GDM1 (cell line): Measurements from ENCODE around the gene OSBPL10.
"Not testable (repeated sequence)": the region's sequence is repeated elsewhere in the genome, so short reads cannot be mapped to it uniquely, and the experiment has no call there.

Experiments
- DNase-seq: peaks from one replicate; lab custom pipeline; 2025; lab: John Stamatoyannopoulos, UW

Gene OSBPL10

DNA sequence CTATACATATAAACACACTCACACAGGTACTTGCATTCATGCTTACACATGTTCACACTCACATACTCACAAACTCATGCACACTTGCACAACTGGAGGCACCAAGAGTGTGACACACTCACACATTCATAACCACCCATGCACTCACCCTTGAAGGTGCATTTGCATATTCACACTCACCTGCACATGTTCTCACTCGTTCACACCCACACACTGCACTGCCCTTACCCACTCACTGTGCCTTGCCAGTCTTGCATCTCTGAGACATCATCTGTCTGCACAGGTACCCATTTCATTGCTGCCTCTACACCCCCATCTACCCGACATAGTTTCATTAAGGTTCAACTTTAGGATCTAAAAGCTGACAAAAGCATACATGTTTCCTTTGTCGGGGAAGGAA, 95.8 kb downstream of the OSBPL10 start:
- DNase-seq, result no peak

DNA sequence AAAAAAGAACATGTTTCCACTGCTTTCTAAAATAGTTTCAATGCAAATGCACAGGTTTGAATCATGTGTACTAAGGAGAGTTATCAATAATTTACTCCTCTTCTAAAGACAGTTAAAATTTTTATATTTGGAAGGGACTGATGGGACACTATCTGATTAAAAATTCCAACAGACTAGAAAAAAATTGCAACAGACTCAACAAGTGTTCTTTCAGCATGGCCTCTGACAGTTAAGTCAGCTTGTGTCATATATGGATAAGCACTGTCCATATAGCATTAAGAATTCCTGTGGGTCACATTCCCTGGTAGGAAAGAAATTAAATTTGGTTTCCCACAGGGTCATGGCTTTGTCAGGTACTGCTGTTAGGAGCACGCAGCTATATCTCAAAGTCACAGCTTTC, 96.8 kb downstream of the OSBPL10 start:
- no peak for DNase-seq

DNA sequence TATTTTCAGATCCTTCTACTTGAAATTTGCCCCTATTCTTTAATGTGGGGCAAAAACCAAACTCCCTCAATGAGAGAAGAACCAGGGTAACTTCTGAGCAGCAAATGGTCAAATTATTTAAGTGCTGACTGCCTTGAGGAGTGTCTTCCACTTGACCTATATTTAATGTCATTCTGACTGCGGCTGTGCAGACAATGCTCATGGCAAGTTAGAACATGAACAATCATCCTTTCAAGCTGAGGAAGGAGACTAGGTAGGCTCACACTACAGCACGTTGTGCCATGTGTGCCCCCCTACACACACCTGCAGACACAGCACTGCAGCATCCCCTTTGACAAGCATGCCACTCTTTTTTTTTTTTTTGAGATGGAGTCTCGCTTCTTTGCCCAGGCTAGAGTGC, 98.2 kb downstream of the OSBPL10 start:
- DNase-seq, result no peak

DNA sequence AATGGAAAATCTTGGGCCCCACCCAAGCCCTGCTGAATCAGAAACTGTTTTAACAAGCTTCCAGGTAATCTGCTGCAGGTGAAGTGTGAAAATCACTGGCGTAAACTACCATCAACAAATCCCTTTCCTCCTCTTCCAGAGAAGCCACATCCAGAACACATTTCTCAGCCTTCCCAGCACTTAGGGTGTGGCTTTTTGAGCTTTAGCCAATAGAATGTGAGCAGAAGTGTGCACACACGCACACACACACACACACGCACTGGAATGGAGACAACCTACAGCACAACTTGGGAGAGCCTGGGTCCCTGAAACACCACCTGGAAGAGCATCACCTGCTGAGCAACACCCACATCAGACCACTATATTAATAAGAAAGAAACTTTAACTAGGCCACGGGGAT, 98.6 kb downstream of the OSBPL10 start:
- no peak for DNase-seq

DNA sequence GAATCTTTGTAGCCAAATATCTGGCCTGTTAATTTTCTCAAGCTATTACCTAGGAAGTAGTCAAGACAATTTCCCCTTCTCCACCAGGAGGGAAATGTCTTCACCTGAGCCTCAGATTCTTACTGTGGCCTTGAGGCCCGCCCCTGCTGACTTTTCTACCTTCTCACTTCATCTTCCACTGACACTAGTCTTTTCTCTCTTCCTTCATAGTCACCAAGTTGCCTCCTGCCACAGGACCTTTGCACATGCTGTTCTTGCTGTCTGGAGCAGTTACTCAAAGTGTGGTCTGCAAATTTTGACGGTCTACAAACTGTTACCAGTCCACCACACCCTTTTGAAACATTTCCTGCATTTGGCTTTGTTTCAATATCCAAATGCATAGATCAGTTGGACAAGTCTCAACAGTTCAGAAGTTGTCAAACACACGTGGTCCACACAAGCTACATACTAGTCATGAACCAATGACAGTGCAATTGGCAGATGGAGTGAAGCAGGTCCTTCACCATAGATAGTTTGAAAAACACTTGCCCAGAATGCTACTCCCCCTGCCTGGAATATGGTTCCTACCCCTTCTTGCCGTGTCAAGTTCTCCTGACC, 100.5 kb downstream of the OSBPL10 start:
- DNase-seq, result no peak

DNA sequence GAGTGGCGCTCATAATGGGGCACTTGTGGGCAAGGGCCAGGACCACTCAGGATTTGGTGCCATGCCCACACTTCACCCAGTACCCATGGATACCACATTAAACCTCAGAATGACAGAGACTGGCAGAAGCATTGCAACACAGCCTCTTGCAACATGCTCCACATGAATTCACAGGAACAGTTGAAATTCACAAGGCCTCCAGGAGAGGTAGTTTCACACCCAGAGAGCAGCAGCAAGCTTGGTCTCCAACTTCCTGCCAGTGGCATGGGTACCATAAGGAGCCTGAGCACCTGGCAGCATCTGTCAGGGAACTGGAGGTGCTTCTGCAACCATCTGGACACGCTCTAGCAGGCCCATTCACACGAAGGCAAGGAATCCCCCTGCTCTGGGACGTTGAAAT, 101.0 kb downstream of the OSBPL10 start:
- no peak for DNase-seq

DNA sequence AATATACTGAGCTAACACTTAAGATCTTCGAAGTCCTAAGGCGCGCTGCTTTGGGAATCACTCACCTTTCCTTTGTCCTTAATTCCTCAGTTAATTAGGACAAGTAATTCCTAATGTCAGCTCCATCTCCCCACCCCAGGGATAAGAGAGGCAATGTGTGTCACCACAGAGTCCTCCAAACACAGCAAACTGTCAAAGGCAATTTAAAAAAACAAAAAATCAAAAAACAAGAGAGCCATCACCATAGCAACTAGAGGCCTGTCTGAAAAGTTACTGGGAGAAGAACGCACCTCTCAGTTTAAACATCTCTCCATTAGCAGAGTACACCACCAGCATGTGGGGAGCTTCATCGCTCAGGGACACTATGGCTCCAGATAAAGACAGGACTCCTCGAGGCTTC, 101.7 kb downstream of the OSBPL10 start:
- DNase-seq, result no peak

DNA sequence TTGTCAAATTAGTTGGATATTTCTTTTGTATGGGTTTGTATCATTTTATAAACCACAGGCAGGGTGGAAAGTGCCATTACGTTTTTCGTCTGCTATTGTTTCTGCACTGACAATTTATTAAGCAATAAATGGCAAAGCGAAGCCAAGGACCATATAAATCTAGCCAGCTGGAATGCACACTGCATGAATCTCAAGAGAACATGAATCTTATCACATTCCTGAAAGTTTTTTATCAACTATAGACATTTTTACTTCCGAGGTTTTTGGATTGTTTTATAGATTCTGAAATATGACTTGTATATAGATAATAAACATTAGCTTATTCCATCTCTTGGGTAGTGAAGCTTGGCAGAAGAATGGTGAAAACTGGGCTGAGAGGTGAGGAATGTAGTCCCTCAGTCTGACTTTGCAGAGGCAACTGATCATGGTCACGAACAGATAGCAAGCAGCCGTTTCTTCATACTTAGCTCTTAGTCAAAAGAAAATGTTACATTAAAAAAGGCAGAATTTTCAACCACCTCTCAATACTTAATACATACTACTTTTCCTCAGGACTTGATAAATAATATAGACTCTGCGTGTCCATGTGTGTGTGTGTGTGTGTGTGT, 102.7 kb downstream of the OSBPL10 start:
- DNase-seq, result no peak

DNA sequence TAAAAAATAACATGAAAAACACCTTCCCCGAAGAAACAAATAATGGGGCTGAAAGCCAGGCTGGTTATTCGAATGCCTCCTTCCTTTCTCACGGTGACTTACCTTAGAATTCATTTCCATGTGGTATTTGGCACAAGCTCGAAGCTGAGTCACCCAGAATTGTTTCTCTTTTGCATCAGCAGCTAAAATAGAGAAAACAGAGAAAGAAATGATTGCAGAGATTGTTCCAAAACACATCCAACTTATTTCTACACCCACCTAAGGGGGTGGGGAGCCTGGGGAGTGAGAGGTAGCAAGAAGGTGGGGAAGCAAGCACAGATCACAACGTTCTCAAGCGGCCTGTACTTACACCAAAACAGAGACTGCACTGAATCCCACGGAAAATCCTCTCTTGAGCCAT, 104.7 kb downstream of the OSBPL10 start:
- DNase-seq, result no peak

DNA sequence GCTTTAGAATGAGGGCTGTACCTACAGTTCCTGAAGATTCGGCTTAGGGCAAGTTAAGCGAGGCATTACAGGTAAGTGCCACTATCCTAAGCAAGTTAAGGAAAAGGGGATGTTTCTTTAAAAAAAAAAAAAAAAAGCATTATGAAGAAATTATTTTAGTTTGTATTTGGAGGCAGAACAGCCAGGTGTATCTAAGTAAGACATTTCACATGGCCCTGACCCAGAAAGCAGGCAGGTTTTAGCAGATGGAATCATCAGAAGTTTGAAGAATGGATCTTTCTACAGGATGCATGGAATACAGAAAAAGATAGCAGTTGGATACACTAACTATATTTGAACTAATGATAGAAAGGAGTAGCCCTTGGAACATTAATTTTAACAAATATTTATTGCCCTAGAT, 105.6 kb downstream of the OSBPL10 start:
- no peak for DNase-seq

DNA sequence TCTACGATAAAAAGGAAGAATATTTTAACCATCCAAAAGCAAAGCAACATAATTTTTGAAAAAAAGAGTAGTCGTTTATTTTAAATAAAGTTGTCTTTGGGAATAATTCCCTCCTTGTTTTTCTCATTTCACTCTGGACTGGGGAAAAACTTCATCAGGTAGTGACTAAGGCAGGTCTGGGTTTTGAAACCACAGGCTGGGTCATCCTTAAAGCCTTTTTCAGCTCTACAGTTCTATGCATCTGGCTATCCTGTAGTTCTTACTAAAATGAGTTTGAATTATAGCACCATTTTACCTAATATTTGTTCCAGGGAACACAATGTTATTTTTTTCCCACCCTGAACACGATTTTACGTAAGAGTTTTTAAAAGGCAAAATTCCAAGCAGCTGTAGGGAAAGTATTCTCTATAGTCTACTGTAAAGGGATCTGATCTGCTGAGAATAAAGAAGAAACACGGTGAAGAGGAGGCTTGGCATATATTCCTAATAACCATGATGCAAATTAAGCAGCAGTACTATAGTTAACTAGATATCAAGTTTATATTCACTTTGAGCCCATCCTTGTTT, 107.7 kb downstream of the OSBPL10 start:
- DNase-seq, result no peak

DNA sequence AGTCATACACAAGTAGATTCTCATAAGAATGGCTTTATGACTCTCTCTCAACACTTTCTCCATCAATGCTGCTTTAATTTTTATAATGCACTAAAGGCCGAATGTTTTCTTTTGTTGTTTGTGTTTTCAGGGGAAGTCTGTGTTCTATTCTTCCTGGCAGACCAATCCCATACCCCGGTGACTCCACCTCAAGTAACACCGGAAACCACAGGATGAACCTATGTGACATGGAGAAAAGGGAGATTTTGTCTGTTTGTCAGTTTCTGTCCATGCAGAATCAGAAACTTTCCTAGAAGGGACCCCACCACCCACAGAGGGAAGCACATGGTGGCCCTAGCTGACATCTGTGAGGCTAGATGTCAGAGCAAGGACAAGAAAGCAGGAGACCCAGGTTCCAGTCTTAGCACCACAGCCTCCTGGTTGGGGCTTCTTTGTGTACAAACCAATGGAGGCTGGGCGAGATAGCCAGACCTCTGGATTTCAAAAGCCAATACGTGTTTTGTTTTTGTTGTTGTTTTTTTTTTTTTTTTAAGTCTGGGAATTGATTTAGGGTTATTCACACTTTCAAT, 109.0 kb downstream of the OSBPL10 start:
- DNase-seq, result no peak

DNA sequence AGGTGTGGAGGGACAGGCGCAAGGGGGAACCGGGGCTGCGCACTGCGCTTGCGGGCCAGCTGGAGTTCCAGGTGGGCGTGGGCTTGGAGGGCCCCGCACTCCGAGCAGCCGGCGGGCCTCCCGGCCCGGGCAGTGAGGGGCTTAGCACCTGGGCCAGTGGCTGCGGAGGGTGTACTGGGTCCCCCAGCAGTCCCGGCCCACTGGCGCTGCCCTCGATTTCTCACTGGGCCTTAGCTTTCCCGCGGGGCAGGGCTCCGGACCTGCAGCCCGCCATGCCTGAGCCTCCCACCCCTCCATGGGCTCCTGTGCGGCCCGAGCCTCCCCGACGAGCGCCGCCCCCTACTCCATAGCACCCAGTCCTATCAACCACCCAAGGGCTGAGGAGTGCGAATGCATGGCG, 111.0 kb downstream of the OSBPL10 start:
- DNase-seq, result not testable (repeated sequence)

DNA sequence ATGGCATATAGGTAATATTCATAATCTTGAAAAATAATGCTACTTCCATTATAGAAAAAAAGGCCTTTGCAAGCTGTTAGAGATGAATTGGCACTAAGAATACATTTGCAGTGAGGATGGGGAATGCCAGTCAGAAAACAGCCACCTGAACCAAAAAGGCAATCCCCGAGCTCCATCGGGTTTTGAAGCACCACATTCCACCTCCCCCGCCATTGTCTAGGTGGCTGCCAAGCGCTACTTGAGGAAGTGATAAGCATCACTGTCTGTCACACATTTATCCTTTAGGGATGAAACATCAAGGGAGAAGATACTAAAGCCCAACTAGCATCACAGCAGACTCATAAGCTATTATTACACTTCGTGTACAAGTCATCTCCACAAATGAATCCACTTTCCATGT, 112.8 kb downstream of the OSBPL10 start:
- no peak for DNase-seq

DNA sequence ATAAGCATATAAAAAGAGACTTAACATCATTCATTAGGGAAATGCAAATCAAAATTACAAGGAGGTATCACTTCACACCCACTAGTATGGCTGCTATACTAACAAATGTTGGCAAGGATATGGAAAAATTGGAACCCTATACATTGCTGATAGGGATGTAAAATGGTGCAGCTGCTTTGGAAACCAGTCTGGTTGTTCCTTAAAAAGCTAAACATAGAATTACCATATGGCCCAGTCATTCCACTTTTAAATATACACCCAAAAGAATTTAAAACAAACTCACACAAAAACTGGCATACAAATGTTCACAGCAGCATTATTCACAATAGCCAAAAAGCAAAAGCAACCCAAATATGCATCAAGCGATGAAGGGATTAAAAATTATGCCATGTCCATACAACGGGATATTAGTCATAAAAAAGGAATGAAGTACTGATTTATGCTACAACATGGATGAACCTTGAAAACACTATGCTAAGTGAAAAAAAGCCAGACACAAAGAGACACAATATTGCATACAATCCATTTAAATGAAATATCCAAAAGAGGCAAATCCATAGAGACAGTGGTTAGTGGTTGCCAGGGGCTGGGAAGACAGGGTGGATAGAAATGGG, 118.3 kb downstream of the OSBPL10 start:
- no peak for DNase-seq

DNA sequence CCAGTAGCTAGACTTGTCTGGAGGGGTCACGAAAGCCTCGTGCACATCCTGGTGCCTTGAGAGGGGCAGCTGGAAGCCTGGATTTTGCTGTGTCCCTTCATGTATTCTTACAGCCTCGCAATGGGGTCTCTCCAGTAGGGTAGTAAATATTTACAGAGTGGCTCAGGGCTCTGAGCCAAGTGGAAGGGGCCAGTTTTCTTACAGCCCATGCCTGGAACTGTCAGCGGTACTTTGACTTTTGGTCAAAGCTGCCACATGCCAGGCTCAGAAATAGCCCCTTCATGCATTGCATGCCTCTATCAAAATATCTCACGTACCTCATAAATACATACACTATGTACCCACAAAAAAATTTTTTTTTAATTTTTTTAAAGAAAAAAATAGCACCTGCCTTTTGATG, 119.2 kb downstream of the OSBPL10 start:
- no peak for DNase-seq

DNA sequence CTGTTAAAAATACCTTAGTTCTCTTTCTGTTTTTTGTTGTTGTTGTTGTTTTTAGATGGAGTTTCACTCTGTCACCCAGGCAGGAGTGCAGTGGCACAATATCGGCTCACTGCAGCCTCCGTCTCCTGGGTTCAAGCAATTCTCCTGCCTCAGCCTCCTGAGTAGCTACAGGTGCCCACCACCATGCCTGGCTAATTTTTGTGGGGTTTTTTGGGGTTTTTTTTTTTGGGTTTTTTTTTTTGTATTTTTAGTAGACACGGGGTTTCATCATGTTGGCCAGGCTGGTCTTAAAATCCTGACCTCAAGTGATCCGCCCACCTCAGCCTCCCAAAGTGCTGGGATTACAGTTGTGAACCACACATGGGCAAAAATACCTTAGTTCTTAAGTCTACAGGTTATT, 120.4 kb downstream of the OSBPL10 start:
- not testable (repeated sequence) for DNase-seq

DNA sequence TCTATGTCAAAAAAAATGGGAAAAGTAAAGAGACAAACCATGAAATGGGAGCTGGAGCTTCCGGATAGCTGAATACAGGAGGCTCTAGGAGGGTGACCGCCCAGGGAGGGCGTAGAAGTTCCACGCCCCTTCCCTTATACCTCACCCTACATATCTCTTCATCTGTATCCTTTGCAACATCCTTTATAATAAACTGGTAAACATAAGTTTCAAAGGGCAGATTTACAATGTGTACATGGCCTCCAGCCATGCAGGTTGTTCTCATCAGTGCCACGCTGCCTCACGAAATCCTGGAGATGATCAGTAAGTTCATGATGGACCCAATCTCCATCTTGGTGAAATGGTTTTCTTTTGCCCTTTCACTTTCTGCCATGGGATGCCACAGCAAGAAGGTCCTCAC, 121.8 kb downstream of the OSBPL10 start:
- DNase-seq, result no peak

DNA sequence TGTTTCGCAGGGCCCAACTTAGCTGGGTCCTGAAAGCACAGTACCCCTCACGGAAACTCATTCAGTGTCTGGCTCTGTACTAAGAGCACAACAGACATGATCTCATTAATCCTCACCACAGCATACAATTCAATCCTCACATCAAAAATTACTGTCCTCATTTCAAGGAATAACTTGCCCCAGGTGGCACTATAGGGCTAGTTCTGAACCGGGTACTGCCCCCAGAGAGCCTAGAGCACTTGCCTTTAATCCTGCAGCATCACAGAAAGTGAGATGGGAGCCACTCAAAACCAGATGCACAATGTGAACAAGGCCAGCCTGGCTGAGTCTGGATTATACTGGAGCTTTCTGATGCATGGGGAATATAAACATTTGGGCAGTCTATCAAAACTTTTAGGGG, 122.6 kb downstream of the OSBPL10 start:
- no peak for DNase-seq

DNA sequence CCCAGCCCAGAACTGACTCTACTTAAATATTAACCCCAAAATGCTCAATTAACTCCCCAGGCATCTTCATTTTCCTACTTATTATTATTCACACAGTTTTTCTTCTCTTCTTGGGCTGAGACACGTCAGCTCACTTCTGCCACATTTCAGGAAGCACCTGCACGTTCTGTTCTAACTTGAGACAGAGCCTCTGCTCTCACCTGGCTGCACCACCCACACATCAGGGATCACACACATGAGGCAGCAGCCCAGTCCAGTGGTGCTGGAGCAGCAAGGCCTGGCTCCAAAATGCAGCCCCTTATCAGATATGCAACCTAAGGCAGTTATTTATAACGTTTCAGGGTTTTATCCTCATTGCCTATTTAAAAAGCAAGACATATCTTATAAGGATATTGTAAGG, 127.5 kb downstream of the OSBPL10 start:
- no peak for DNase-seq

DNA sequence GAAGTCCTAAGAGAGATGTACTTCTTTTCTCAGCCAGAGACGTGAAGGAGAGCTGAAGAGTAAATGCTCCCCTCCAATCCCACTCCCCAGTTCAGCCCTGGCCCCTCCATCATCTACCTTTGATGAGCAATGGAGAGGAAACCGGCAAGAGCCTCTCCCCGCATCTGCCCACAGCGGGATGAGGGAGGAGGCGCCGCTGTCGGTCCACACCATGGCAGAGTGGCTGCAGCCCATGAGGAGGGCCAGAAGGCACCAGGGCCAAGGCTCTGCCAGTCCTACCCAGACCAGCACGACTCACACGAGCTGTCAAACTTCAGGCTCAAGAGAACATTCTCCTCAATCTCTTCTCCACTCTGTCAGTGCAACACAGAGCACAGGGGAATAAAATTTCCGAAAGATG, 129.8 kb downstream of the OSBPL10 start:
- no peak for DNase-seq

DNA sequence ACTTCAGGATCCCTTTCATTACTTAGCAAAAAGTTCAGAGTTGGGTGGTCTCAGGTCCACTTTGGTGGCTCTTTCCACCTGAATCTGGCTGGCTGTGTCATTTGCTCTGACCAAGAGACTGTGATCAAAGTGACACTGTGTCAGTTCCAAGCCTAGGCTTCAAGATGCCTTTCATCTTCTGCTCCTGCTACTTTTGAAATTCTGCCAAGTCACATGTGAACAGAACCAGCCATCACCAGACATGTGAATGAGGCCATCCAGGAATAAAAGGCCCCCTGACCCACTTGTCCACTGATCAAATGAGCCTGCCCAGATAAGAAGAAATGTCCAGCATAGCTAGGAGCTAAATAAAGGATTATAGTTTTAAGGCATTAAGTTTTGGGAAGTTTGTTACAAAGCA, 132.2 kb downstream of the OSBPL10 start:
- DNase-seq, result no peak

DNA sequence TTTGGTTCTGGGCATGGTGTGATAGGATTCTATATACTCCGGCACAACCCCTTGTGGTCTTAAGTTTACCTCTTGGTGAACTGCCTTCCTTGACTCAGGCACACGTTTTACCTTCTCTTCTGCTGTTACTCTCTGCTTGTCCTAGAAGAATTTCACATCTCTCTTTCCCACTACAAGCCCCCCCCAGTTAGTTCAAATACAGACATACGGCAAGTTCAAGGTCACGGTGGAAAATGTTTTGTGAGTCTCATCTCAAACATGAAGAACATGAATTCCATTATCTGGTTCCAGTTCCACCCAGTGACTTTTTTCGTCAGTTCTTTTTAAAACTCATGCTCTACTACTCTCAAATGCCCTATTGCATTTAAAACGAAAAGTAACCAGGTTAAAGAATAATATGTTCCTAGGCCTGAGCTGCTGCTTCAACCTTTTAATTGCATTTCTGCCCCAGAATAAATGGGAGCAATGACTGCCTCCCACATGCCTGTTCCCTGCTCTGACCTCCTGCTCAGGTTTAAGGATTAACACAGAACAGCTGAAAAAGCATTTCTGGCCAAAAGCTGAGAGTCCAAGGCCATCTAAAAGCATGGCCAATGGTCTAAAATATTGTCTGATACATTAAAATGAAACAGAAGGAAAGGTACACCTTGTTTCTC, 132.8 kb downstream of the OSBPL10 start:
- DNase-seq, result no peak
